H9 (cell line): Measurements from ENCODE around the gene CD47. TPM values are rescaled to one million over a fixed set of nuclear protein-coding genes. Genes with fewer than 3 reads are reported as not detected.

Experiments used
- DNase-seq: peaks from one replicate; pipeline ENCODE4 v3.0.0-alpha.2; 2017
- H2AFZ ChIP-seq: one replicate; pipeline ENCODE4 v1.6.1; 2013; ENCODE audit warnings: mild to moderate bottlenecking, low read length, control low read depth, moderate library complexity
- H2AK5ac ChIP-seq: 2 replicates; pipeline ENCODE4 v1.6.1; 2013; ENCODE audit warnings: low read length, control low read depth, mixed read lengths; ENCODE audit not compliant: insufficient read length
- H2BK120ac ChIP-seq: one replicate; pipeline ENCODE4 v1.6.1; 2013; ENCODE audit warnings: low read depth, mild to moderate bottlenecking, low read length, control low read depth, inconsistent platforms; ENCODE audit not compliant: poor library complexity, severe bottlenecking
- H2BK12ac ChIP-seq: 2 replicates; pipeline ENCODE4 v1.6.1; 2013; ENCODE audit warnings: low read length, control low read depth, mixed read lengths, low read depth; ENCODE audit not compliant: insufficient read length
- H2BK15ac ChIP-seq: 2 replicates; pipeline ENCODE4 v1.6.1; 2013; ENCODE audit warnings: low read depth, low read length, control low read depth
- H2BK20ac ChIP-seq: one replicate; pipeline ENCODE4 v1.6.1; 2013; ENCODE audit warnings: low read depth, mild to moderate bottlenecking, low read length, control low read depth, inconsistent platforms; ENCODE audit not compliant: poor library complexity, severe bottlenecking
- H2BK5ac ChIP-seq: 2 replicates; pipeline ENCODE4 v1.6.1; 2013; ENCODE audit warnings: low read length, control low read depth, mixed read lengths; ENCODE audit not compliant: insufficient read length
- H3K14ac ChIP-seq: 2 replicates; pipeline ENCODE4 v1.6.1; 2013; ENCODE audit warnings: low read length, control low read depth; ENCODE audit not compliant: insufficient read depth
- H3K18ac ChIP-seq: 2 replicates; pipeline ENCODE4 v1.6.1; 2013; ENCODE audit warnings: low read depth, mild to moderate bottlenecking, mixed read lengths, low read length, control low read depth; ENCODE audit not compliant: insufficient read length
- H3K23ac ChIP-seq: 2 replicates; pipeline ENCODE4 v1.6.1; 2013; ENCODE audit warnings: low read length, control low read depth, mixed read lengths, low read depth; ENCODE audit not compliant: insufficient read length
- H3K23me2 ChIP-seq: 2 replicates; pipeline ENCODE4 v1.6.1; 2013; ENCODE audit warnings: low read depth, mild to moderate bottlenecking, mixed read lengths, low read length, control low read depth; ENCODE audit not compliant: insufficient read length, poor library complexity, severe bottlenecking
- H3K27ac ChIP-seq: 2 replicates; pipeline ENCODE4 v1.5.1; 2013; ENCODE audit warnings: low read length, control low read depth, mixed read lengths, low read depth; ENCODE audit not compliant: insufficient read length
- H3K27me3 ChIP-seq: 2 replicates; pipeline ENCODE4 v1.6.1; 2013; ENCODE audit warnings: low read length, control low read depth, inconsistent platforms; ENCODE audit not compliant: insufficient read depth
- H3K4ac ChIP-seq: 2 replicates; pipeline ENCODE4 v1.6.1; 2013; ENCODE audit warnings: low read depth, mild to moderate bottlenecking, control low read depth, inconsistent platforms, low read length, moderate library complexity
- H3K4me1 ChIP-seq: 2 replicates; pipeline ENCODE4 v1.6.1; 2013; ENCODE audit warnings: low read length, control low read depth, inconsistent platforms; ENCODE audit not compliant: insufficient read depth
- H3K4me2 ChIP-seq: 2 replicates; pipeline ENCODE4 v1.6.1; 2013; ENCODE audit warnings: low read length, control low read depth, mixed read lengths; ENCODE audit not compliant: insufficient read length, insufficient read depth
- H3K56ac ChIP-seq: 2 replicates; pipeline ENCODE4 v1.6.1; 2013; ENCODE audit warnings: low read depth, mild to moderate bottlenecking, mixed read lengths, low read length, control low read depth; ENCODE audit not compliant: insufficient read length
- H3K79me1 ChIP-seq: 2 replicates; pipeline ENCODE4 v1.6.1; 2013; ENCODE audit warnings: low read depth, mild to moderate bottlenecking, moderate library complexity, low read length, control low read depth, inconsistent platforms; ENCODE audit not compliant: insufficient read depth, poor library complexity, severe bottlenecking
- H3K79me2 ChIP-seq: 2 replicates; pipeline ENCODE4 v1.6.1; 2013; ENCODE audit warnings: low read length, control low read depth, inconsistent platforms; ENCODE audit not compliant: insufficient read depth
- H3K9ac ChIP-seq: 2 replicates; pipeline ENCODE4 v1.6.1; 2013; ENCODE audit warnings: low read length, control low read depth, mixed read lengths; ENCODE audit not compliant: insufficient read length; ENCODE audit errors: extremely low read depth
- H3K9me3 ChIP-seq: one replicate; pipeline ENCODE4 v1.6.1; 2013; ENCODE audit warnings: low read depth, low read length, inconsistent platforms; ENCODE audit not compliant: control insufficient read depth
- H3T11ph ChIP-seq: one replicate; pipeline ENCODE4 v1.6.1; 2013; ENCODE audit warnings: mild to moderate bottlenecking, low read length, control low read depth, inconsistent platforms
- H4K20me1 ChIP-seq: one replicate; pipeline ENCODE4 v1.6.1; 2013; ENCODE audit not compliant: control insufficient read depth, insufficient read length, insufficient read depth
- H4K5ac ChIP-seq: 2 replicates; pipeline ENCODE4 v1.6.1; 2013; ENCODE audit warnings: low read depth, mild to moderate bottlenecking, mixed read lengths, low read length, control low read depth; ENCODE audit not compliant: insufficient read length
- H4K8ac ChIP-seq: replicated peaks from 2 replicates; pipeline ENCODE4 v1.6.1; 2013; ENCODE audit warnings: low read length, control low read depth, mixed read lengths, low read depth; ENCODE audit not compliant: insufficient read length
- H4K91ac ChIP-seq: 2 replicates; pipeline ENCODE4 v1.6.1; 2013; ENCODE audit warnings: low read depth, mild to moderate bottlenecking, moderate library complexity, mixed read lengths, low read length, control low read depth; ENCODE audit not compliant: insufficient read length
- H3K27ac Mint-ChIP-seq, 3 experiments: 2 replicates in 2 of 3; 3 replicates in 1 of 3; pipeline ENCODE4 v1.8.0; 2020 to 2021; ENCODE audit warnings: mixed read lengths in 3 of 3, mild to moderate bottlenecking in 1 of 3, moderate library complexity in 1 of 3
- H3K27me3 Mint-ChIP-seq: 2 replicates; pipeline ENCODE4 v1.8.0; 2021; ENCODE audit warnings: low read depth, mild to moderate bottlenecking, moderate library complexity, mixed read lengths
- H3K36me3 Mint-ChIP-seq, 3 experiments: 2 replicates in 2 of 3; 3 replicates in 1 of 3; pipeline ENCODE4 v1.8.0; 2020 to 2021; ENCODE audit warnings: low read depth in 3 of 3, mixed read lengths in 3 of 3; ENCODE audit not compliant: insufficient read depth in 1 of 3
- H3K4me1 Mint-ChIP-seq, 2 experiments: 2 replicates each; pipeline ENCODE4 v1.8.0; 2020; ENCODE audit warnings: mixed read lengths in 2 of 2
- H3K4me3 Mint-ChIP-seq, 2 experiments: 2 replicates in 1 of 2; 3 replicates in 1 of 2; pipeline ENCODE4 v1.8.0; 2020 to 2021; ENCODE audit warnings: mild to moderate bottlenecking in 2 of 2, mixed read lengths in 2 of 2, moderate library complexity in 1 of 2
- H3K9me3 Mint-ChIP-seq, 2 experiments: 2 replicates in 1 of 2; 3 replicates in 1 of 2; pipeline ENCODE4 v1.8.0; 2020; ENCODE audit warnings: mild to moderate bottlenecking in 2 of 2, mixed read lengths in 2 of 2, moderate library complexity in 1 of 2
- CTCF ChIP-seq: fragments of 200-600 bp; sonication (generic); conservative IDR thresholded peaks from 3 replicates; pipeline ENCODE4 v1.8.0; 2021; ENCODE audit warnings: antibody characterized with exemption, mild to moderate bottlenecking
- WGBS: extraction: QIAGEN DNeasy Blood & Tissue Kit; methylation state at CpG from one replicate; pipeline ENCODE4 v1.1.7; 2013; ENCODE audit warnings: missing lambda C conversion rate, low lambda C conversion rate, mixed read lengths; ENCODE audit not compliant: insufficient read length; ENCODE audit errors: extremely low coverage; 5-methylcytosine and 5-hydroxymethylcytosine counted together
- total RNA-seq: library from RNA; stranded (reverse); gene quantifications from 2 replicates; pipeline ENCODE4 v1.2.1, GENCODE V29; 2021

Gene CD47
- total RNA-seq, 1 experiment from 2014 or later, result 15.4 TPM

GRCh38 chr3:108098003-108098370 lies 7.2 kb upstream of the CD47 start:
- no peak overlapping the region for H3K23ac ChIP-seq
- H2AFZ ChIP-seq, result no peak overlapping the region
- H3K4me1 Mint-ChIP-seq, result peaks cover 3 to 9% of the 10 kb centered on the region in 2 experiments; a peak in 3 of 4 replicates

More at GRCh38 chr3:108098003-108098370, 7.2 kb upstream of the CD47 start:
- Mint-ChIP-seq H3K27me3 (peaks cover 11% of the 10 kb centered on the region), H3K4me3 (no peak overlapping the region), H3K9me3 (no peaks in the 10 kb centered on the region), H3K36me3 (no peaks in the 10 kb centered on the region), H3K27ac (no peak overlapping the region; a peak in 1 of 7 replicates)
- no peak overlapping the region for H3T11ph ChIP-seq
- H3K56ac ChIP-seq, result no peak overlapping the region
- H3K27ac ChIP-seq, result no peak overlapping the region
- no peaks in the 10 kb centered on the region for H4K20me1 ChIP-seq
- WGBS, result no CpG with 5 or more reads among the region's 2 CpGs
- H2BK15ac ChIP-seq, result no peak overlapping the region
- no peaks in the 10 kb centered on the region for H3K27me3 ChIP-seq
- H4K91ac ChIP-seq, result no peak overlapping the region
- H3K4me1 ChIP-seq, result no peaks in the 10 kb centered on the region
- no peak for DNase-seq
- H4K5ac ChIP-seq, result no peak overlapping the region
- H2BK5ac ChIP-seq, result no peak overlapping the region
- no peaks in the 10 kb centered on the region for H3K23me2 ChIP-seq
- no peak overlapping the region for H2BK20ac ChIP-seq
- TF ChIP-seq CTCF, result no peak
- H3K18ac ChIP-seq, result no peak overlapping the region
- H3K4me2 ChIP-seq, result no peak overlapping the region
- no peaks in the 10 kb centered on the region for H3K79me1 ChIP-seq
- no peak overlapping the region for H2BK12ac ChIP-seq
- no peak overlapping the region for H3K14ac ChIP-seq
- no peak overlapping the region for H3K4ac ChIP-seq
- H2AK5ac ChIP-seq, result no peak overlapping the region
- no peaks in the 10 kb centered on the region for H3K9me3 ChIP-seq
- no peak overlapping the region for H2BK120ac ChIP-seq
- H3K79me2 ChIP-seq, result no peaks in the 10 kb centered on the region
- H3K9ac ChIP-seq, result no peak overlapping the region
- H4K8ac ChIP-seq, result no peak overlapping the region
